Natural killer cell (primary cell): ENCODE results near the gene TMEM163. TPM values are rescaled to one million over a fixed set of nuclear protein-coding genes. Genes with fewer than 3 reads are reported as not detected.

ENCODE experiments used
- ATAC-seq, 3 donors: fragments of 150-1000 bp in 2 of 3; fragments of 200-7000 bp in 1 of 3; cut with Tn5 transposase; 1 replicate in 1 of 3; 2 replicates in 2 of 3; pipeline ENCODE4 v1.10.0; 2021; ENCODE audit warnings: mild to moderate bottlenecking in 2 of 3, moderate library complexity in 2 of 3
- DNase-seq, 2 donors: peaks; one replicate each; pipeline versions ENCODE4 v3.0.0 to v3.0.0-alpha.2; 2013 to 2021; ENCODE audit warnings: mixed read lengths in 1 of 2
- H3K27ac ChIP-seq: one replicate; pipeline ENCODE4 v1.5.1; 2013; ENCODE audit warnings: mild to moderate bottlenecking, low read length
- H3K27me3 ChIP-seq: one replicate; pipeline ENCODE4 v1.6.1; 2013; ENCODE audit warnings: low read length; ENCODE audit not compliant: control insufficient read depth, insufficient read depth
- H3K36me3 ChIP-seq: one replicate; pipeline ENCODE4 v1.6.1; 2013; ENCODE audit warnings: low read length; ENCODE audit not compliant: control insufficient read depth, insufficient read depth
- H3K4me1 ChIP-seq: one replicate; pipeline ENCODE4 v1.6.1; 2013; ENCODE audit warnings: low read length; ENCODE audit not compliant: control insufficient read depth, insufficient read depth
- H3K4me3 ChIP-seq: one replicate; pipeline ENCODE4 v1.5.1; 2013; ENCODE audit warnings: low read length
- H3K9me3 ChIP-seq: one replicate; pipeline ENCODE4 v1.6.1; 2013; ENCODE audit warnings: low read length; ENCODE audit not compliant: control insufficient read depth, insufficient read depth
- H3K27ac Mint-ChIP-seq, 2 donors: one replicate each; pipeline ENCODE4 v1.8.0; 2022; ENCODE audit warnings: mild to moderate bottlenecking in 2 of 2, mixed read lengths in 2 of 2, moderate library complexity in 1 of 2
- H3K27me3 Mint-ChIP-seq, 2 donors: one replicate each; pipeline ENCODE4 v1.8.0; 2022; ENCODE audit warnings: low read depth in 2 of 2, mixed read lengths in 2 of 2
- H3K36me3 Mint-ChIP-seq: one replicate; pipeline ENCODE4 v1.8.0; 2022; ENCODE audit warnings: mixed read lengths
- H3K4me1 Mint-ChIP-seq, 2 donors: one replicate each; pipeline ENCODE4 v1.8.0; 2022; ENCODE audit warnings: mixed read lengths in 2 of 2
- H3K4me3 Mint-ChIP-seq: one replicate; pipeline ENCODE4 v1.8.0; 2022; ENCODE audit warnings: mild to moderate bottlenecking, moderate library complexity, mixed read lengths
- H3K9me3 Mint-ChIP-seq, 2 donors: one replicate each; pipeline ENCODE4 v1.8.0; 2022; ENCODE audit warnings: mixed read lengths in 2 of 2
- CTCF ChIP-seq: fragments of 200-600 bp; IDR thresholded peaks from one replicate; pipeline ENCODE4 v1.8.0; 2022; ENCODE audit warnings: antibody characterized with exemption
- WGBS: methylation state at CpG from one replicate; pipeline ENCODE4 v1.1.7; 2013; ENCODE audit warnings: missing lambda C conversion rate; ENCODE audit not compliant: insufficient coverage; 5-methylcytosine and 5-hydroxymethylcytosine counted together
- intact Hi-C: fragments of 100-400 bp; cut with micrococcal nuclease; formaldehyde crosslinking; loops from one replicate; pipeline ENCODE4 v1.14.2; 2022
- total RNA-seq, 4 donors: library from RNA; stranded (reverse); fragments of 120-200 nt in 1 of 4; gene quantifications; one replicate each; pipeline versions ENCODE4 v1.2.3 to v1.2.4, GENCODE V29; 2013 to 2022

The TMEM163 gene
- total RNA-seq, 3 donors from 2014 or later (not counting 1 experiment from before 2014, with no cell fraction given): 6.8 to 11.6 (median 10.3) TPM

- no peaks in the 10 kb centered on the region for H3K36me3 Mint-ChIP-seq
- intact Hi-C loops: no loop called here
- no peaks in the 10 kb centered on the region for H3K4me1 ChIP-seq
- no peak overlapping the region for H3K27ac ChIP-seq
- H3K9me3 Mint-ChIP-seq: no peaks in the 10 kb centered on the region
- no peaks in the 10 kb centered on the region for H3K27me3 ChIP-seq
- WGBS: 93% methylated on average over 1 of the region's 1 CpG
- ATAC-seq: no peak
- no peak overlapping the region for H3K4me3 Mint-ChIP-seq
- peaks cover 9 to 17% of the 10 kb centered on the region in 2 donors for H3K27me3 Mint-ChIP-seq
- no peaks in the 10 kb centered on the region for H3K4me1 Mint-ChIP-seq
- no peaks in the 10 kb centered on the region for H3K9me3 ChIP-seq
- TF ChIP-seq CTCF: no peak
- no peak for DNase-seq
- no peaks in the 10 kb centered on the region for H3K36me3 ChIP-seq
- no peak overlapping the region for H3K4me3 ChIP-seq
- H3K27ac Mint-ChIP-seq: no peak overlapping the region
Measured at GRCh38 chr2:134764164-134764563, 45.4 kb upstream of the TMEM163 start.

DNA sequence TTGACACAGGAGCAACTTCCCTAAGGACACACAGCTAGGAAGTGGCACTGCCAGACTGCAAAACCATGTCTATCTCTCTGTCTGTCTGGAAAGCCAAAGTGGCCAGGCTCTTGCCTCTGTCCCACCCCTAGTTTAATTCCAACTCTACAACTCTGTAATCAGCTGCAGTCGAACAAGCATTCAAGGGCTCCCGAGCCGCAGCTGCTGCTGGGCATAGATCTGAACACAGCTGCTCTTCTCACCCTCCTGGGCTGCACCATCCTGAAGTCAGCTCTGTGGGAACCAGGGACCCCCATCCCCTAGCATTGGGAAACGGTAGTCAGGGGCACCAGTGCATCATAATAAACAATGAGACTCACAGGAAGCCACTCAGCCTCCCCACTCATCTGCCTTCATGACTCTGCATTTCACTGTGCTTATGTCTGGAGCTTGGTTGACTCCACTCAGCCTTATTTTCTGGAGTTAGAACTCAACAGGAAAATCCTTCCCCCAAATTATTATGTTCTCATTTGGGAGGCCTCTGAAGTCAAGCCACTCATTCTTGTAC, 44.4 kb upstream of the TMEM163 start:
- Histone ChIP-seq H3K4me1 (no peaks in the 10 kb centered on the region), H3K36me3 (no peaks in the 10 kb centered on the region), H3K27ac (no peak overlapping the region), H3K27me3 (no peaks in the 10 kb centered on the region), H3K9me3 (no peaks in the 10 kb centered on the region), H3K4me3 (no peak overlapping the region)
- H3K27ac Mint-ChIP-seq: no peak overlapping the region
- ATAC-seq: no peak
- H3K36me3 Mint-ChIP-seq: no peaks in the 10 kb centered on the region
- no peak for DNase-seq
- H3K4me1 Mint-ChIP-seq: peaks cover 0 to 3% of the 10 kb centered on the region in 2 donors
- intact Hi-C loops: no loop called here
- TF ChIP-seq CTCF: no peak
- H3K4me3 Mint-ChIP-seq: no peak overlapping the region
- WGBS: 69% methylated on average over 4 of the region's 4 CpGs
- H3K27me3 Mint-ChIP-seq: peaks cover 9 to 21% of the 10 kb centered on the region in 2 donors
- no peaks in the 10 kb centered on the region for H3K9me3 Mint-ChIP-seq

DNA sequence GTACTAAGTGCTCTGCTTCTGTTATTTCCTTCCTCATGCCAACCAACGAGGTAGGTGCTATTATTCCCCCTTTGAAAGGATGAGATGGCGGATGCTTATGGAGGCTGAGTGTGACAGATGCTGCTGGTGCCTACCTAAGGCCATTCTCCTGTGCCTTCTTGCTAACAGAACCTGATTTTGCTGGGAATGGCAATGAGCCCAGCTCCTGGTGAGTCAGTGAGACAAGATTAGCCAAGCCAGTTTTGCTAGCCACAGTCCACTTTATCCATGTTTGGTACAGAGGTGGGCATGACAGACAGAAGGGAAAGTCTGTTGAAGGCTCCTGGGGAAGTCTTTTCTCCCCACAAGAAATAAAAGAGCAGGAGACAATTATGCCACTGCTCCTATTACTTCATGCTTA, 43.7 kb upstream of the TMEM163 start:
- Mint-ChIP-seq H3K4me3 (no peak overlapping the region), H3K9me3 (no peaks in the 10 kb centered on the region), H3K27ac (no peak overlapping the region), H3K4me1 (peaks cover 0 to 5% of the 10 kb centered on the region in 2 donors), H3K36me3 (no peaks in the 10 kb centered on the region), H3K27me3 (peaks cover 9 to 28% of the 10 kb centered on the region in 2 donors)
- no peak for TF ChIP-seq CTCF
- H3K36me3 ChIP-seq: no peaks in the 10 kb centered on the region
- no peak for ATAC-seq
- no peaks in the 10 kb centered on the region for H3K4me1 ChIP-seq
- H3K27me3 ChIP-seq: no peaks in the 10 kb centered on the region
- no peak overlapping the region for H3K27ac ChIP-seq
- intact Hi-C loops: no loop called here
- H3K4me3 ChIP-seq: no peak overlapping the region
- H3K9me3 ChIP-seq: no peaks in the 10 kb centered on the region
- no peak for DNase-seq
- WGBS: 58% methylated on average over 2 of the region's 2 CpGs

DNA sequence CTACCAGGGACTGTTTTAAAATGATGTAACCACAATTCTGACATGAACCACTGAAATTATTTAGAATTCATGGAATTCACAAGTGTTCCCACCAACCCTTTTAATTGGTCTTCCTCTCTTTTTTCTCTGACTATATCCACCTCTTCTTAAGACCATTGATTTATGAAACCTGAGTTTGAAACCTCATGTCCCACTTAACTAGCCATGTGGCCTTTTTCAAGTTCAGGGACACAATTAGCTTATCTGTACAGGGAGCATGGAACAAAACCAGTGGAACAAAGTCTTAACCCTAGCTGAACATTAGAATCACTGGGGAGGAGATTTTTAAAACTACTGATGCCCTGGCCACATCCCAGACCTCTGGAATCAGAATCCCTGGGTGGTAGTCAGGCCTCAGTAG, 41.6 kb upstream of the TMEM163 start:
- ATAC-seq (no peak), DNase-seq (no peak)
- TF ChIP-seq CTCF: no peak
- H3K36me3 Mint-ChIP-seq: no peaks in the 10 kb centered on the region
- peaks cover 9 to 29% of the 10 kb centered on the region in 2 donors for H3K27me3 Mint-ChIP-seq
- no peaks in the 10 kb centered on the region for H3K9me3 Mint-ChIP-seq
- Histone ChIP-seq H3K36me3 (no peaks in the 10 kb centered on the region), H3K4me1 (no peaks in the 10 kb centered on the region), H3K27me3 (no peaks in the 10 kb centered on the region), H3K9me3 (no peaks in the 10 kb centered on the region), H3K27ac (no peak overlapping the region), H3K4me3 (no peak overlapping the region)
- intact Hi-C loops: no loop called here
- H3K4me3 Mint-ChIP-seq: no peak overlapping the region
- no peak overlapping the region for H3K27ac Mint-ChIP-seq
- peaks cover 0 to 5% of the 10 kb centered on the region in 2 donors for H3K4me1 Mint-ChIP-seq
